GM10248 (cell line): ENCODE measurements around the gene CD7.
A peak's percentile ranks its signal among the peaks of the same experiment; 100 is the strongest.

ENCODE experiments used
- CTCF ChIA-PET: fragments of 300-600 bp; sonication (Branson Sonifier 250); formaldehyde crosslinking; extraction: SDS; loops from one replicate; lab custom pipeline; 2021; ENCODE audit warnings: antibody characterized with exemption; lab: Yijun Ruan, JAX
- POLR2A ChIA-PET: fragments of 350-650 bp; sonication (Branson Sonifier 250); formaldehyde crosslinking; extraction: SDS; loops from one replicate; lab custom pipeline; 2020; ENCODE audit warnings: antibody characterized with exemption; lab: Yijun Ruan, JAX
- DNase-seq: peaks from one replicate; pipeline ENCODE4 v3.0.0; 2012; ENCODE audit errors: extremely low spot score
- CTCF ChIP-seq: IDR thresholded peaks from 2 replicates; pipeline ENCODE4 v1.5.1; 2012; ENCODE audit warnings: mild to moderate bottlenecking, low read depth; ENCODE audit errors: extremely low read depth, missing control alignments, control extremely low read depth

Gene CD7

GRCh38 chr17:82294064-82294773 is 23.2 kb downstream of the CD7 start:
- CTCF ChIA-PET, result no interaction called here

GRCh38 chr17:82292251-82293154 is 24.9 kb downstream of the CD7 start:
- DNase-seq, result peak; percentile 99
- POLR2A ChIA-PET, result interaction anchor here (0.6 to 1.2 kb wide), 4 partner anchors 10 to 51 kb away, joined by 3 read pairs; no protein-coding TSS in a partner anchor
- CTCF ChIA-PET, result interaction anchor here (0.9 to 1.3 kb wide), 2 partner anchors 9 to 262 kb away, joined by 4 read pairs; partner anchors contain the start of gene RAC3
- no peak for TF ChIP-seq CTCF

More at GRCh38 chr17:82294064-82294773, 23.2 kb downstream of the CD7 start:
- TF ChIP-seq CTCF, result no peak
- DNase-seq, result no peak
- POLR2A ChIA-PET, result no interaction called here

GRCh38 chr17:82291582-82292250 is 25.7 kb downstream of the CD7 start:
- CTCF ChIA-PET, result interaction anchor here (0.9 to 1.3 kb wide), 3 partner anchors 8 to 261 kb away, joined by 3 to 4 read pairs (median 4); partner anchors contain the start of gene RAC3

GRCh38 chr17:82287868-82288801 is 29.3 kb downstream of the CD7 start:
- no peak for DNase-seq
- CTCF ChIA-PET, result interaction anchor here (0.7 kb wide), 1 partner anchor 10 kb away, joined by 3 read pairs; no protein-coding TSS in a partner anchor
- POLR2A ChIA-PET, result no interaction called here
- no peak for TF ChIP-seq CTCF

More at GRCh38 chr17:82291582-82292250, 25.7 kb downstream of the CD7 start:
- POLR2A ChIA-PET, result interaction anchor here (0.7 to 1.2 kb wide), 2 partner anchors 50 to 54 kb away, joined by 3 to 5 read pairs; no protein-coding TSS in a partner anchor
- no peak for TF ChIP-seq CTCF
- no peak for DNase-seq

GRCh38 chr17:82287013-82287867 is 30.2 kb downstream of the CD7 start:
- DNase-seq, result no peak
- ChIA-PET CTCF (interaction anchor here (0.7 kb wide), 1 partner anchor 9 kb away, joined by 3 read pairs; no protein-coding TSS in a partner anchor), POLR2A (no interaction called here)
- TF ChIP-seq CTCF, result no peak
